GM12801 (cell line): Measurements from ENCODE around the gene S100A1.

Experiments used
- TF ChIP-seq, protein P1 (sequence below): IDR thresholded peaks from one replicate; pipeline ENCODE4 v1.5.1; 2011; ENCODE audit warnings: control low read depth; ENCODE audit not compliant: insufficient read length; ENCODE audit errors: extremely low read depth

S100A1 gene

GRCh38 chr1:153608089-153608682 lies 20.0 kb upstream of the S100A1 start:
- TF ChIP-seq, protein P1, sequence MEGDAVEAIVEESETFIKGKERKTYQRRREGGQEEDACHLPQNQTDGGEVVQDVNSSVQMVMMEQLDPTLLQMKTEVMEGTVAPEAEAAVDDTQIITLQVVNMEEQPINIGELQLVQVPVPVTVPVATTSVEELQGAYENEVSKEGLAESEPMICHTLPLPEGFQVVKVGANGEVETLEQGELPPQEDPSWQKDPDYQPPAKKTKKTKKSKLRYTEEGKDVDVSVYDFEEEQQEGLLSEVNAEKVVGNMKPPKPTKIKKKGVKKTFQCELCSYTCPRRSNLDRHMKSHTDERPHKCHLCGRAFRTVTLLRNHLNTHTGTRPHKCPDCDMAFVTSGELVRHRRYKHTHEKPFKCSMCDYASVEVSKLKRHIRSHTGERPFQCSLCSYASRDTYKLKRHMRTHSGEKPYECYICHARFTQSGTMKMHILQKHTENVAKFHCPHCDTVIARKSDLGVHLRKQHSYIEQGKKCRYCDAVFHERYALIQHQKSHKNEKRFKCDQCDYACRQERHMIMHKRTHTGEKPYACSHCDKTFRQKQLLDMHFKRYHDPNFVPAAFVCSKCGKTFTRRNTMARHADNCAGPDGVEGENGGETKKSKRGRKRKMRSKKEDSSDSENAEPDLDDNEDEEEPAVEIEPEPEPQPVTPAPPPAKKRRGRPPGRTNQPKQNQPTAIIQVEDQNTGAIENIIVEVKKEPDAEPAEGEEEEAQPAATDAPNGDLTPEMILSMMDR, result no peak

DNA sequence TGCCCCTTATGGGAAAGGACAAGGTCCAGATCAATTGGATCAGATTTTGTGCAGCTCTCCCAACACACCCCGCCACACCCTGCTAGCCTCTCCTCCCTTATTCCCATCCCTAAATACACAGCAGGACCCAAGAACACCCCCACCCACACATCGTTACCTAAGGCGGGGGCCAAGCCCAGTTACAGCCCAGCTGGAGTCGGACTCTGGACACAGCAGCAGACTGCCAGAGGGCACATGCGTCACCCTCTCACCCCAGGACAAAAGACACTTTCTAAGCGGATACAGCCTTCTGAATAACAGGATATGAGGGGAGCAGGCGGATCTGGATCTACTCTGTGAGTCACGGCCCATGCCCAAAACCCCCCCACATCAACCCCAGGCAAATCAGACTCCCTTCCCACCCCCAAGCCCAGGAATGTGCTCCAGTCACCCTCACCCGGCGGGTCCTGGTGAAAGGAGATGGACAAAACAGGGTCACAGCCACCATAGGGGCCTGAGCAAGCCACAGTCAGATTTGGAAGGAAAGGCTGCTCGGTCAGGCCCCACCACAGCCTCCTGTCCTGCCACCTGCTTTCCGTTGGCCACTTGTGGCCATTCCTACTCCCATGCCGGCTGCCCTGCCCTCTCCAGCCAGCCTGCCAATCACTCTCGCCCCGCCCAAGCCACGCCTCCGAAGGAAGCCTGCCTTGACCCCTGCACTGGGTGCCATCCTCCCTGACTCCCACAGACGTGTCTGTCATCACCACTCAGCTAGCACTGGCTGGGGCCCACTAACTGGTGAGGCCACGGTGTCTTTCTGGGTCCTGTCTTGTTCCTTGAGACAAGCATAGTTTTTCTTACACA lies 19.3 kb upstream of the S100A1 start:
- TF ChIP-seq, protein P1, result no peak

DNA sequence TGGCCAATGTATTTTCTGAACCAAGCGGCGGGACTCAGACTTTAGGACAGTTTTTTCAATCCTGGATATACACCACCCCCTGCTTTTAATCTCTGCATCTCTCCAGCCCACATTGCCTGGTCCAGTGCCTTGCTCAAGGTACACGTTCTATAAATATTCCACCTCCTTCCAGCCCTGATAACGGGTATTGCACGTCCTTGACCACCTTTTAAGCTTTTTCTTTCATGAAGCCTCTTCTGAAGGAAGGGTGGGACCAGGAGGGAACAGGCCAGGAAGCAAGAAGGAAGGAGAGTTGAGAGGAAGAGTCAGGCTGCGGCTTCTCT lies 18.7 kb upstream of the S100A1 start:
- TF ChIP-seq, protein P1, result no peak

DNA sequence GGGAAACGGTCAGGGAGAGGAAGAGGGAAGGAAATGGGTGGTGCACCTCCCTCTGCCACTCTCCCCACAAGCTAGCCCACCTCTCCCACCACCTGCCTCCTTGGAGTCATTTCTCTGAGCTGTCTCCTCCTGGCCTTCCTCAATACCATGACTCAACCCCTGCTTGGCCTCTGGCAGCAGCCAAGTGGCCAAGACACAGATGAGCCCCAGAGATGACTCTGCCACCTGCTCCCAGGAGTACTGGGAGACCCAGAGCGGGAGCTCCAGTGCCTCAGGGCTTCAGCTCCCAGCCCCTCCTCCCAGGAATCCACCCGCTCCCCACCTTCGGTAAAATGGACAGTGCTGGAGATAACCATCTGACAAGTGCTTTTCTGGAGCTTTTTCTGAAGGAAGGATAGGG lies 17.9 kb upstream of the S100A1 start:
- TF ChIP-seq, protein P1, result no peak

DNA sequence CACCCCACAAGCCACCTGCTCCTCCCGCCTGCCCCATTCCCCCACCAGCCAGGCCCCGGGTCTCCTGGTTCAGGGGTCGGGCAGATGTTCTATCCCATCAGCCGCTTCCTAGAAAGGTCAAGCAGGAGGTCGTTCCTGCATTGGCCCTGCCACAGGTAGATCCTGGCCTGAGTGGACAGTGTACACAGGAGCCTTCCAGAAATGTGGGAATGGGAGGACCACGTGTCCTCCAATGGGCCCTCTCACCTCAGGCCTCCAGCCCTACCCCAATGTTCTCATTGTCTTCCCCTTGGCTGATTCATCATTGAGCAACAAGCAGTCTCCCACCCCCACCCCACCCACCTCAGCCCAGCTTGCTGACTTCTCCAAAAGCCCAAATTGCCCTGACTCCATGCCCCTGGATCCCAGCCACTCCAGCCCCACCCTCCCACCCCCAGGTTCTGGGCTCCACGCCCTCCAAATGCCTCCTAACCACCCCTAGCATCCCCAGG lies 17.4 kb upstream of the S100A1 start:
- TF ChIP-seq, protein P1, result no peak

GRCh38 chr1:153611356-153611755 lies 16.9 kb upstream of the S100A1 start:
- TF ChIP-seq, protein P1, result no peak

GRCh38 chr1:153612111-153612754 lies 16.0 kb upstream of the S100A1 start:
- TF ChIP-seq, protein P1, result no peak
